Transverse colon (tissue), 4 donors: ENCODE results near the gene ARHGAP20.

Experiments used
- POLR2A ChIP-seq: fragments of 450-650 bp; IDR thresholded peaks from one replicate; pipeline ENCODE4 v1.6.1; 2016; ENCODE audit warnings: antibody characterized with exemption, mild to moderate bottlenecking, moderate library complexity
- POLR2AphosphoS5 ChIP-seq, 3 donors: sonication (generic); formaldehyde crosslinking; IDR thresholded peaks; one replicate each; pipeline ENCODE4 v1.6.1; 2016; ENCODE audit warnings: antibody characterized with exemption in 3 of 3
- TF ChIP-seq, protein P1 (sequence below), 5 experiments: fragments of 200-600 bp in 3 of 5; fragments of 450-650 bp in 2 of 5; sonication (generic) in 3 of 5; IDR thresholded peaks; 1 replicate in 2 of 5; 2 replicates in 3 of 5; pipeline ENCODE4 v1.5.1; 2016 to 2017; ENCODE audit warnings: antibody characterized with exemption in 5 of 5, inconsistent platforms in 3 of 5, mild to moderate bottlenecking in 2 of 5, moderate library complexity in 1 of 5

DNA sequence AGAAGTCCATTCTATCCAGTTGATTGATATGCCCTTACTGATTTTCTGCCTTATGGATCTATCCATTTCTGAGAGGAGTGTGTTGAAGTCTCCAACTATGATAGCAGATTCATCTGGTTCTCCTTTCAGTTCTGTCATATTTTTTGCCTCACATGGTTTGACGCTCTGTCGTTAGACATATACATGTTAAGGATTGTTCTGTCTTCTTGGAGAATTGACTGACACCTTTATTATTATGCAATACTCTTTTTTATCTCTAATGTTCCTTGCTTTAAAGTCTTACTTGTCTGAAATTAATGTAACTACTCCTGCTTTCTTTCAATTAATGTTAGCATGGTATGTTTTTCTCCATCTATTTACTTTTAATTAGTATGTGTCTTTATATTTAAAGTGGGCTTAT lies 12.1 kb upstream of the ARHGAP20 start:
- TF ChIP-seq, protein P1, sequence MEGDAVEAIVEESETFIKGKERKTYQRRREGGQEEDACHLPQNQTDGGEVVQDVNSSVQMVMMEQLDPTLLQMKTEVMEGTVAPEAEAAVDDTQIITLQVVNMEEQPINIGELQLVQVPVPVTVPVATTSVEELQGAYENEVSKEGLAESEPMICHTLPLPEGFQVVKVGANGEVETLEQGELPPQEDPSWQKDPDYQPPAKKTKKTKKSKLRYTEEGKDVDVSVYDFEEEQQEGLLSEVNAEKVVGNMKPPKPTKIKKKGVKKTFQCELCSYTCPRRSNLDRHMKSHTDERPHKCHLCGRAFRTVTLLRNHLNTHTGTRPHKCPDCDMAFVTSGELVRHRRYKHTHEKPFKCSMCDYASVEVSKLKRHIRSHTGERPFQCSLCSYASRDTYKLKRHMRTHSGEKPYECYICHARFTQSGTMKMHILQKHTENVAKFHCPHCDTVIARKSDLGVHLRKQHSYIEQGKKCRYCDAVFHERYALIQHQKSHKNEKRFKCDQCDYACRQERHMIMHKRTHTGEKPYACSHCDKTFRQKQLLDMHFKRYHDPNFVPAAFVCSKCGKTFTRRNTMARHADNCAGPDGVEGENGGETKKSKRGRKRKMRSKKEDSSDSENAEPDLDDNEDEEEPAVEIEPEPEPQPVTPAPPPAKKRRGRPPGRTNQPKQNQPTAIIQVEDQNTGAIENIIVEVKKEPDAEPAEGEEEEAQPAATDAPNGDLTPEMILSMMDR (IDR thresholded peaks at IDR 0.05), result no peak
- TF ChIP-seq POLR2AphosphoS5 (IDR thresholded peaks at IDR 0.05) (no peak), POLR2A (no peak)
